HepG2 (cell line): ENCODE results near the gene OPRL1. TPM values are rescaled to one million over a fixed set of nuclear protein-coding genes. Genes with fewer than 3 reads are reported as not detected.

Experiments
- ATAD3A ChIP-seq: sonication (generic); formaldehyde crosslinking; IDR thresholded peaks from 2 replicates; pipeline ENCODE4 v1.4.0; 2020; ENCODE audit warnings: missing genetic modification reagents
- ATF7 ChIP-seq, 2 experiments: fragments of 450-650 bp in 1 of 2; sonication (generic) in 1 of 2; formaldehyde crosslinking in 1 of 2; IDR thresholded peaks; 2 replicates each; pipeline versions ENCODE4 v1.4.0 to v1.6.1; 2016 to 2020; ENCODE audit warnings: antibody characterized with exemption in 1 of 2, mild to moderate bottlenecking in 1 of 2, missing genetic modification reagents in 1 of 2
- KLF16 ChIP-seq, 2 experiments: sonication (generic) in 1 of 2; formaldehyde crosslinking in 1 of 2; IDR thresholded peaks; 2 replicates each; pipeline versions ENCODE4 v1.6.1 to v1.8.0; 2016 to 2023; ENCODE audit warnings: missing genetic modification reagents in 2 of 2, missing compliant biosample characterization in 1 of 2
- RARA ChIP-seq: IDR thresholded peaks from 2 replicates; pipeline ENCODE4 v1.6.1; 2016; ENCODE audit warnings: missing genetic modification reagents, missing compliant biosample characterization
- RBFOX2 ChIP-seq: fragments of 200-400 bp; formaldehyde crosslinking; IDR thresholded peaks from 2 replicates; pipeline ENCODE4 v1.6.1; 2017; ENCODE audit warnings: low read depth, mild to moderate bottlenecking, low read length
- RBM39 ChIP-seq: fragments of 200-400 bp; formaldehyde crosslinking; IDR thresholded peaks from one replicate; pipeline ENCODE4 v1.6.1; 2018; ENCODE audit warnings: antibody characterized with exemption, mild to moderate bottlenecking, low read depth, low read length; ENCODE audit not compliant: poor library complexity, severe bottlenecking
- RELA ChIP-seq: sonication (generic); formaldehyde crosslinking; IDR thresholded peaks from 2 replicates; pipeline ENCODE4 v1.4.0; 2020; ENCODE audit warnings: missing genetic modification reagents
- SAP130 ChIP-seq: IDR thresholded peaks from 2 replicates; pipeline ENCODE4 v1.6.1; 2016; ENCODE audit warnings: low read depth
- SP4 ChIP-seq: sonication (generic); formaldehyde crosslinking; IDR thresholded peaks from 2 replicates; pipeline ENCODE4 v1.8.1; 2023; ENCODE audit warnings: mild to moderate bottlenecking, missing genetic modification reagents
- TEAD3 ChIP-seq: optimal IDR thresholded peaks from 2 replicates; pipeline ENCODE3; 2016; ENCODE audit warnings: borderline replicate concordance
- ZC3H13 ChIP-seq: sonication (generic); formaldehyde crosslinking; IDR thresholded peaks from 2 replicates; pipeline ENCODE4 v1.8.1; 2023; ENCODE audit warnings: mild to moderate bottlenecking, missing genetic modification reagents, moderate library complexity
- ZNF12 ChIP-seq: sonication (generic); formaldehyde crosslinking; IDR thresholded peaks from 2 replicates; pipeline ENCODE4 v1.5.0; 2020; ENCODE audit warnings: missing genetic modification reagents
- ZNF251 ChIP-seq: sonication (generic); formaldehyde crosslinking; IDR thresholded peaks from 2 replicates; pipeline ENCODE4 v1.9.0; 2021; ENCODE audit warnings: mild to moderate bottlenecking, missing genetic modification reagents
- ZNF296 ChIP-seq: sonication (generic); formaldehyde crosslinking; conservative IDR thresholded peaks from 2 replicates; pipeline ENCODE4 v1.5.0; 2020; ENCODE audit warnings: mild to moderate bottlenecking, missing genetic modification reagents
- ZNF558 ChIP-seq: sonication (generic); formaldehyde crosslinking; IDR thresholded peaks from 2 replicates; pipeline ENCODE4 v1.9.0; 2022; ENCODE audit warnings: mild to moderate bottlenecking, missing genetic modification reagents, borderline replicate concordance
- ZNF792 ChIP-seq: IDR thresholded peaks from 2 replicates; pipeline ENCODE4 v1.6.1; 2016
- ZSCAN31 ChIP-seq: sonication (generic); formaldehyde crosslinking; IDR thresholded peaks from 2 replicates; pipeline ENCODE4 v1.5.0; 2020; ENCODE audit warnings: low read depth, mild to moderate bottlenecking, missing genetic modification reagents
- polyA plus RNA-seq, 8 experiments: library from polyadenylated mRNA; depleted of rRNA in 3 of 8; stranded (reverse) in 7 of 8; unstranded in 1 of 8; fragments of >200 nt; fragmentation: Illumina TruSeq in 4 of 8; extraction: Trizol in 4 of 8; gene quantifications; 2 replicates each; pipeline versions ENCODE4 v1.2.1 to v1.2.3, GENCODE V29; 2011 to 2016; ENCODE audit warnings: low read depth in 4 of 8, missing spikeins in 1 of 8, mixed read lengths in 1 of 8; ENCODE audit not compliant: insufficient read depth in 1 of 8
- total RNA-seq, 5 experiments: library from RNA; depleted of rRNA; stranded (reverse); fragments of >200 nt; fragmentation: Illumina TruSeq; extraction: Trizol; gene quantifications; 2 replicates each; pipeline ENCODE4 v1.2.3, GENCODE V29; 2016; ENCODE audit warnings: low read depth in 1 of 5
- TF ChIP-seq, protein P1 (sequence below): sonication (generic); formaldehyde crosslinking; IDR thresholded peaks from 2 replicates; pipeline ENCODE4 v1.8.1; 2023; ENCODE audit warnings: mild to moderate bottlenecking, missing genetic modification reagents, borderline replicate concordance
- TF ChIP-seq, protein P2 (sequence below): IDR thresholded peaks from 2 replicates; pipeline ENCODE4 v1.6.1; 2012; ENCODE audit warnings: inconsistent platforms
- TF ChIP-seq, protein P3 (sequence below): sonication (generic); formaldehyde crosslinking; IDR thresholded peaks from 2 replicates; pipeline ENCODE4 v1.4.0; 2020; ENCODE audit warnings: missing genetic modification reagents
- TF ChIP-seq, protein P4 (sequence below): sonication (generic); formaldehyde crosslinking; IDR thresholded peaks from 2 replicates; pipeline ENCODE4 v1.4.0; 2020; ENCODE audit warnings: missing genetic modification reagents
- TF ChIP-seq, protein P5 (sequence below): sonication (generic); formaldehyde crosslinking; IDR thresholded peaks from 2 replicates; pipeline ENCODE4 v1.5.0; 2020; ENCODE audit warnings: missing genetic modification reagents
- TF ChIP-seq, protein P6 (sequence below): IDR thresholded peaks from 2 replicates; pipeline ENCODE4 v1.6.1; 2016; ENCODE audit warnings: control low read depth
- TF ChIP-seq, protein P7 (sequence below): sonication (generic); formaldehyde crosslinking; IDR thresholded peaks from 2 replicates; pipeline ENCODE4 v1.8.0; 2022; ENCODE audit warnings: mild to moderate bottlenecking, missing genetic modification reagents, moderate library complexity

OPRL1 gene
- total and polyA plus RNA-seq, 2 of the 13 experiments (the other 11 are each of a cell fraction or from before 2014, with no cell fraction given), result 0.35 to 0.71 TPM

DNA sequence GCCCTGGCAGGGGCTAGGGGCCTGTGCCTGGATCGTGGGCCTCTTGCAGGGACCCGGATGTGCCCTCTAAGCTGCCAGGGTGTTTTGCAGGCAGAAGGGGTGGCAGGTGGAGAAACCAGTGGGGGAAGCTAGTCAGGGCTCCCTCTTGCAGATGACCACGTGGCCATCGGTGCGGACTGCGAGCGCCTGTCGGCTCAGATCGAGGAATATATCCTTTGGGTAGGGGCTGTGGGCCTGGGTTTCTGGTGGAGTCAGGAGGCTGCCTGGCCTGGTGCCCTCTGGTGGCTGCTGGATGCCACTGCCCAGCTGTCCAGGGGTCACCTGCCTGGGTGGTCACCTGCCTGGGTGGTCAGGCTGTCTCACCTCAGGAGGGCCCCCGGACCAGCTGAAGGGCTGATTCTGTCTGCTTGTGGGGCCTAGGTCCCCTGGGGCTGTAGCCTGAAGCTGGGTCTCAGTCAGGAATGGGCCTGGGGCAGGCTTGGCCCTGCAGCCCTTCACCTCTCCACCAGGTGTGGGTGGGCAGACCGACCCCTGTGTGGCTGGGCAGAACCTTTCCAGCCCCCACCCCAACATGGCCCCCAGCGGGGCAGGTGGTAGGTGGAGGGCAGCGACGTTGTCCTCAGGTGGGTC lies 10.2 kb upstream of the OPRL1 start (continued):
- TF ChIP-seq, protein P1, sequence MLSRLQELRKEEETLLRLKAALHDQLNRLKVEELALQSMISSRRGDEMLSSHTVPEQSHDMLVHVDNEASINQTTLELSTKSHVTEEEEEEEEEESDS (CRISPR knock-in tag), result no peak
- TF ChIP-seq, protein P2, sequence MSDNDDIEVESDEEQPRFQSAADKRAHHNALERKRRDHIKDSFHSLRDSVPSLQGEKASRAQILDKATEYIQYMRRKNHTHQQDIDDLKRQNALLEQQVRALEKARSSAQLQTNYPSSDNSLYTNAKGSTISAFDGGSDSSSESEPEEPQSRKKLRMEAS, result peak; percentile 74
- TF ChIP-seq RBM39, result no peak
- TF ChIP-seq KLF16 (CRISPR knock-in tag; IDR thresholded peaks at IDR 0.05), result peak in 1 of 2 experiments; percentile 26; a peak in 1 of 4 replicates
- peak; percentile 41; the same call in 1 of the 2 replicates for TF ChIP-seq RARA (CRISPR knock-in tag)
- TF ChIP-seq, protein P3, sequence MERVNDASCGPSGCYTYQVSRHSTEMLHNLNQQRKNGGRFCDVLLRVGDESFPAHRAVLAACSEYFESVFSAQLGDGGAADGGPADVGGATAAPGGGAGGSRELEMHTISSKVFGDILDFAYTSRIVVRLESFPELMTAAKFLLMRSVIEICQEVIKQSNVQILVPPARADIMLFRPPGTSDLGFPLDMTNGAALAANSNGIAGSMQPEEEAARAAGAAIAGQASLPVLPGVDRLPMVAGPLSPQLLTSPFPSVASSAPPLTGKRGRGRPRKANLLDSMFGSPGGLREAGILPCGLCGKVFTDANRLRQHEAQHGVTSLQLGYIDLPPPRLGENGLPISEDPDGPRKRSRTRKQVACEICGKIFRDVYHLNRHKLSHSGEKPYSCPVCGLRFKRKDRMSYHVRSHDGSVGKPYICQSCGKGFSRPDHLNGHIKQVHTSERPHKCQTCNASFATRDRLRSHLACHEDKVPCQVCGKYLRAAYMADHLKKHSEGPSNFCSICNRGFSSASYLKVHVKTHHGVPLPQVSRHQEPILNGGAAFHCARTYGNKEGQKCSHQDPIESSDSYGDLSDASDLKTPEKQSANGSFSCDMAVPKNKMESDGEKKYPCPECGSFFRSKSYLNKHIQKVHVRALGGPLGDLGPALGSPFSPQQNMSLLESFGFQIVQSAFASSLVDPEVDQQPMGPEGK (CRISPR knock-in tag), result peak; percentile 58; the same call in 1 of the 2 replicates
- TF ChIP-seq SP4, result no peak
- TF ChIP-seq ZNF558 (CRISPR knock-in tag), result no peak
- no peak for TF ChIP-seq ATF7 (IDR thresholded peaks at IDR 0.05)
- TF ChIP-seq ATF7 (CRISPR knock-in tag; IDR thresholded peaks at IDR 0.05), result no peak
- no peak for TF ChIP-seq RBFOX2
- TF ChIP-seq ZSCAN31 (CRISPR knock-in tag), result no peak; the same call in 1 of the 2 replicates
- TF ChIP-seq ZNF251 (CRISPR knock-in tag), result peak; percentile 66; the same call in 1 of the 2 replicates
- TF ChIP-seq ZNF792 (CRISPR knock-in tag), result no peak
- TF ChIP-seq, protein P4, sequence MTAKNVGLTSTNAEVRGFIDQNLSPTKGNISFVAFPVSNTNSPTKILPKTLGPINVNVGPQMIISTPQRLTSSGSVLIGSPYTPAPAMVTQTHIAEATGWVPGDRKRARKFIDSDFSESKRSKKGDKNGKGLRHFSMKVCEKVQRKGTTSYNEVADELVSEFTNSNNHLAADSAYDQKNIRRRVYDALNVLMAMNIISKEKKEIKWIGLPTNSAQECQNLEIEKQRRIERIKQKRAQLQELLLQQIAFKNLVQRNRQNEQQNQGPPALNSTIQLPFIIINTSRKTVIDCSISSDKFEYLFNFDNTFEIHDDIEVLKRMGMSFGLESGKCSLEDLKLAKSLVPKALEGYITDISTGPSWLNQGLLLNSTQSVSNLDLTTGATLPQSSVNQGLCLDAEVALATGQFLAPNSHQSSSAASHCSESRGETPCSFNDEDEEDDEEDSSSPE (CRISPR knock-in tag), result no peak
- TF ChIP-seq ZNF296 (CRISPR knock-in tag), result 0 out of 2 replicates have a peak, but pooled peaks have one; percentile 33
- TF ChIP-seq ATAD3A, result no peak
- TF ChIP-seq SAP130 (CRISPR knock-in tag), result peak; percentile 44; the same call in 1 of the 2 replicates
- TF ChIP-seq ZNF12 (CRISPR knock-in tag), result no peak
- TF ChIP-seq, protein P5, sequence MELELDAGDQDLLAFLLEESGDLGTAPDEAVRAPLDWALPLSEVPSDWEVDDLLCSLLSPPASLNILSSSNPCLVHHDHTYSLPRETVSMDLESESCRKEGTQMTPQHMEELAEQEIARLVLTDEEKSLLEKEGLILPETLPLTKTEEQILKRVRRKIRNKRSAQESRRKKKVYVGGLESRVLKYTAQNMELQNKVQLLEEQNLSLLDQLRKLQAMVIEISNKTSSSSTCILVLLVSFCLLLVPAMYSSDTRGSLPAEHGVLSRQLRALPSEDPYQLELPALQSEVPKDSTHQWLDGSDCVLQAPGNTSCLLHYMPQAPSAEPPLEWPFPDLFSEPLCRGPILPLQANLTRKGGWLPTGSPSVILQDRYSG (CRISPR knock-in tag), result no peak
- TF ChIP-seq, protein P6, sequence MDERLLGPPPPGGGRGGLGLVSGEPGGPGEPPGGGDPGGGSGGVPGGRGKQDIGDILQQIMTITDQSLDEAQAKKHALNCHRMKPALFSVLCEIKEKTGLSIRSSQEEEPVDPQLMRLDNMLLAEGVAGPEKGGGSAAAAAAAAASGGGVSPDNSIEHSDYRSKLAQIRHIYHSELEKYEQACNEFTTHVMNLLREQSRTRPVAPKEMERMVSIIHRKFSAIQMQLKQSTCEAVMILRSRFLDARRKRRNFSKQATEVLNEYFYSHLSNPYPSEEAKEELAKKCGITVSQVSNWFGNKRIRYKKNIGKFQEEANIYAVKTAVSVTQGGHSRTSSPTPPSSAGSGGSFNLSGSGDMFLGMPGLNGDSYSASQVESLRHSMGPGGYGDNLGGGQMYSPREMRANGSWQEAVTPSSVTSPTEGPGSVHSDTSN (CRISPR knock-in tag), result no peak
- TF ChIP-seq, protein P7, sequence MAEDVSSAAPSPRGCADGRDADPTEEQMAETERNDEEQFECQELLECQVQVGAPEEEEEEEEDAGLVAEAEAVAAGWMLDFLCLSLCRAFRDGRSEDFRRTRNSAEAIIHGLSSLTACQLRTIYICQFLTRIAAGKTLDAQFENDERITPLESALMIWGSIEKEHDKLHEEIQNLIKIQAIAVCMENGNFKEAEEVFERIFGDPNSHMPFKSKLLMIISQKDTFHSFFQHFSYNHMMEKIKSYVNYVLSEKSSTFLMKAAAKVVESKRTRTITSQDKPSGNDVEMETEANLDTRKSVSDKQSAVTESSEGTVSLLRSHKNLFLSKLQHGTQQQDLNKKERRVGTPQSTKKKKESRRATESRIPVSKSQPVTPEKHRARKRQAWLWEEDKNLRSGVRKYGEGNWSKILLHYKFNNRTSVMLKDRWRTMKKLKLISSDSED (CRISPR knock-in tag), result no peak
- TF ChIP-seq RELA (CRISPR knock-in tag), result 0 out of 2 replicates have a peak, but pooled peaks have one; percentile 70
- TF ChIP-seq TEAD3, result peak; percentile 63
- TF ChIP-seq ZC3H13 (CRISPR knock-in tag), result no peak
